Transverse colon (tissue), 4 donors: Measurements from ENCODE around the gene CCDC88C.

ENCODE experiments used
- CTCF ChIP-seq, 5 experiments: fragments of 200-600 bp in 3 of 5; fragments of 450-650 bp in 2 of 5; sonication (generic) in 3 of 5; IDR thresholded peaks; 1 replicate in 2 of 5; 2 replicates in 3 of 5; pipeline ENCODE4 v1.5.1; 2016 to 2017; ENCODE audit warnings: antibody characterized with exemption in 5 of 5, inconsistent platforms in 3 of 5, mild to moderate bottlenecking in 2 of 5, moderate library complexity in 1 of 5
- POLR2AphosphoS5 ChIP-seq, 3 donors: sonication (generic); formaldehyde crosslinking; IDR thresholded peaks; one replicate each; pipeline ENCODE4 v1.6.1; 2016; ENCODE audit warnings: antibody characterized with exemption in 3 of 3

- TF ChIP-seq CTCF (IDR thresholded peaks at IDR 0.05) (no peak), POLR2AphosphoS5 (IDR thresholded peaks at IDR 0.05) (no peak)
These were observed 30.3 kb downstream of the CCDC88C start for GRCh38 chr14:91387169-91387835.
